CD4-positive, CD25-positive, alpha-beta regulatory T cell (primary cell): ENCODE data around the gene RPH3AL. TPM values are rescaled to one million over a fixed set of nuclear protein-coding genes. Genes with fewer than 3 reads are reported as not detected.

ENCODE experiments used
- ATAC-seq, 2 donors: fragments of 150-1000 bp; cut with Tn5 transposase; one replicate each; pipeline ENCODE4 v1.10.0; 2021; ENCODE audit warnings: low read depth in 2 of 2, moderate number of reproducible peaks in 2 of 2, moderate library complexity in 1 of 2
- DNase-seq, 3 donors: peaks; one replicate each; pipeline versions ENCODE4 v3.0.0 to v3.0.0-alpha.2; 2012 to 2022; ENCODE audit warnings: mixed read lengths in 1 of 3
- H3K27ac ChIP-seq: one replicate; pipeline ENCODE4 v1.7.0; 2013; ENCODE audit warnings: mild to moderate bottlenecking, low read length; ENCODE audit not compliant: insufficient read depth, poor library complexity, severe bottlenecking
- H3K27me3 ChIP-seq: one replicate; pipeline ENCODE4 v1.7.0; 2013; ENCODE audit warnings: low read length; ENCODE audit not compliant: control insufficient read depth, insufficient read depth
- H3K36me3 ChIP-seq: one replicate; pipeline ENCODE4 v1.7.0; 2013; ENCODE audit warnings: mild to moderate bottlenecking, low read length, moderate library complexity; ENCODE audit not compliant: control insufficient read depth, insufficient read depth
- H3K4me1 ChIP-seq: 2 replicates; pipeline ENCODE4 v1.7.0; 2013; ENCODE audit warnings: mild to moderate bottlenecking, low read length; ENCODE audit not compliant: insufficient read depth, control insufficient read depth, poor library complexity, severe bottlenecking
- H3K4me3 ChIP-seq: one replicate; pipeline ENCODE4 v1.7.0; 2013; ENCODE audit warnings: low read depth, mild to moderate bottlenecking, low read length, moderate library complexity
- H3K9me3 ChIP-seq, 2 experiments: 1 replicate in 1 of 2; 2 replicates in 1 of 2; pipeline ENCODE4 v1.7.0; 2013; ENCODE audit warnings: low read length in 2 of 2, mild to moderate bottlenecking in 1 of 2, moderate library complexity in 1 of 2; ENCODE audit not compliant: control insufficient read depth in 2 of 2
- H3K27ac Mint-ChIP-seq, 3 donors: one replicate each; pipeline ENCODE4 v1.8.0; 2020 to 2022; ENCODE audit warnings: mild to moderate bottlenecking in 3 of 3, mixed read lengths in 3 of 3, moderate library complexity in 2 of 3
- H3K27me3 Mint-ChIP-seq: one replicate; pipeline ENCODE4 v1.8.0; 2022; ENCODE audit warnings: mild to moderate bottlenecking, mixed read lengths
- H3K36me3 Mint-ChIP-seq: one replicate; pipeline ENCODE4 v1.8.0; 2020; ENCODE audit warnings: mixed read lengths
- H3K4me1 Mint-ChIP-seq, 4 donors: one replicate each; pipeline ENCODE4 v1.8.0; 2020 to 2022; ENCODE audit warnings: mixed read lengths in 4 of 4, mild to moderate bottlenecking in 1 of 4
- H3K4me3 Mint-ChIP-seq, 4 donors: one replicate each; pipeline ENCODE4 v1.8.0; 2020 to 2022; ENCODE audit warnings: mild to moderate bottlenecking in 4 of 4, mixed read lengths in 4 of 4, moderate library complexity in 3 of 4
- H3K9me3 Mint-ChIP-seq, 7 donors: one replicate each; pipeline ENCODE4 v1.8.0; 2020 to 2022; ENCODE audit warnings: mixed read lengths in 7 of 7, mild to moderate bottlenecking in 3 of 7, moderate library complexity in 2 of 7
- polyA plus RNA-seq, 4 donors: library from polyadenylated mRNA; unstranded; fragments of 300-500 nt; fragmentation: Illumina TruSeq; gene quantifications; one replicate each; pipeline ENCODE4 v1.2.3, GENCODE V29; 2021
- total RNA-seq: library from RNA; stranded (reverse); gene quantifications from one replicate; pipeline ENCODE4 v1.2.3, GENCODE V29; 2022

The RPH3AL gene
- total and polyA plus RNA-seq, 5 donors from 2014 or later, result 0.65 to 5.6 (median 3.0) TPM

DNA sequence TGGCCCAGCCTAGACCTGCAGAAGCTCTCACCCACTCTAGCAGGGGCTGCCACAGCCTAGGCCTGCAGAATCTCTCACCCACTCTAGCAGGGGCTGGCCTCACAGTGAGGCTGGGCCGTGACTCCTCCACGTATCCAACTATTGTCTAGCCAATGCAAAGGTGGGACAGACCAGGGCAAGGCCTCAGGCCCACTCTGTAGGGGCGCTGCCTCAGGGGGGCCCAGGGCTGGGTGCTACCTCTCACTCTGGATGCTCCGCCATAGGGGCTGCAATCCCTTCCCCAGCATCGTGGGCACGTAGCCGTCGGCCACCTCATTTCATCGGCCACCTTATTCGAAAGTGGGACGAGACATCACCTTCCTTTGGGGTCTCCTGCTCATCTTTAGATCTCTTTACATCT is 51.7 kb downstream of the RPH3AL start:
- Mint-ChIP-seq H3K36me3 (no peaks in the 10 kb centered on the region), H3K27ac (no peak overlapping the region), H3K4me3 (no peak overlapping the region), H3K9me3 (no peaks in the 10 kb centered on the region), H3K4me1 (no peaks in the 10 kb centered on the region), H3K27me3 (peaks cover 7% of the 10 kb centered on the region)
- Histone ChIP-seq H3K4me3 (no peak overlapping the region), H3K36me3 (no peaks in the 10 kb centered on the region), H3K27me3 (no peaks in the 10 kb centered on the region), H3K27ac (no peak overlapping the region), H3K4me1 (no peaks in the 10 kb centered on the region), H3K9me3 (no peaks in the 10 kb centered on the region)
- ATAC-seq, result no peak
- DNase-seq, result no peak

- H3K9me3 ChIP-seq, result no peaks in the 10 kb centered on the region
- H3K4me1 ChIP-seq, result no peaks in the 10 kb centered on the region
- no peak overlapping the region for H3K27ac ChIP-seq
- DNase-seq (no peak), ATAC-seq (no peak)
- Mint-ChIP-seq H3K4me3 (no peak overlapping the region), H3K27ac (no peak overlapping the region), H3K27me3 (peaks cover 7% of the 10 kb centered on the region), H3K36me3 (no peaks in the 10 kb centered on the region), H3K9me3 (no peaks in the 10 kb centered on the region), H3K4me1 (no peaks in the 10 kb centered on the region)
- no peaks in the 10 kb centered on the region for H3K27me3 ChIP-seq
- H3K4me3 ChIP-seq, result no peak overlapping the region
- H3K36me3 ChIP-seq, result no peaks in the 10 kb centered on the region
These were observed 53.1 kb downstream of the RPH3AL start for GRCh38 chr17:299546-299945.

- no peak overlapping the region for H3K27ac Mint-ChIP-seq
- no peaks in the 10 kb centered on the region for H3K9me3 Mint-ChIP-seq
These were observed 53.7 kb downstream of the RPH3AL start for GRCh38 chr17:298791-299450.

GRCh38 chr17:297758-298157 is 54.8 kb downstream of the RPH3AL start:
- H3K36me3 ChIP-seq, result no peaks in the 10 kb centered on the region
- no peak overlapping the region for H3K27ac Mint-ChIP-seq
- no peak overlapping the region for H3K27ac ChIP-seq
- H3K4me1 Mint-ChIP-seq, result peaks cover 0 to 5% (median under 1%) of the 10 kb centered on the region in 4 donors
- DNase-seq (no peak), ATAC-seq (no peak)
- no peak overlapping the region for H3K4me3 Mint-ChIP-seq
- peaks cover 3% of the 10 kb centered on the region for H3K36me3 Mint-ChIP-seq
- no peak overlapping the region for H3K4me3 ChIP-seq
- no peaks in the 10 kb centered on the region for H3K27me3 ChIP-seq
- H3K9me3 Mint-ChIP-seq, result no peaks in the 10 kb centered on the region
- no peaks in the 10 kb centered on the region for H3K4me1 ChIP-seq
- peaks cover 1% of the 10 kb centered on the region for H3K27me3 Mint-ChIP-seq
- no peaks in the 10 kb centered on the region for H3K9me3 ChIP-seq

More at GRCh38 chr17:298791-299450, 53.7 kb downstream of the RPH3AL start:
- no peak overlapping the region for H3K4me3 ChIP-seq
- H3K4me3 Mint-ChIP-seq, result no peak overlapping the region
- no peaks in the 10 kb centered on the region for H3K36me3 Mint-ChIP-seq
- H3K27me3 Mint-ChIP-seq, result peaks cover 7% of the 10 kb centered on the region
- no peaks in the 10 kb centered on the region for H3K4me1 Mint-ChIP-seq
- H3K9me3 ChIP-seq, result no peaks in the 10 kb centered on the region
- no peaks in the 10 kb centered on the region for H3K4me1 ChIP-seq
- ATAC-seq (no peak), DNase-seq (no peak)
- H3K27me3 ChIP-seq, result no peaks in the 10 kb centered on the region
- no peak overlapping the region for H3K27ac ChIP-seq
- H3K36me3 ChIP-seq, result no peaks in the 10 kb centered on the region

DNA sequence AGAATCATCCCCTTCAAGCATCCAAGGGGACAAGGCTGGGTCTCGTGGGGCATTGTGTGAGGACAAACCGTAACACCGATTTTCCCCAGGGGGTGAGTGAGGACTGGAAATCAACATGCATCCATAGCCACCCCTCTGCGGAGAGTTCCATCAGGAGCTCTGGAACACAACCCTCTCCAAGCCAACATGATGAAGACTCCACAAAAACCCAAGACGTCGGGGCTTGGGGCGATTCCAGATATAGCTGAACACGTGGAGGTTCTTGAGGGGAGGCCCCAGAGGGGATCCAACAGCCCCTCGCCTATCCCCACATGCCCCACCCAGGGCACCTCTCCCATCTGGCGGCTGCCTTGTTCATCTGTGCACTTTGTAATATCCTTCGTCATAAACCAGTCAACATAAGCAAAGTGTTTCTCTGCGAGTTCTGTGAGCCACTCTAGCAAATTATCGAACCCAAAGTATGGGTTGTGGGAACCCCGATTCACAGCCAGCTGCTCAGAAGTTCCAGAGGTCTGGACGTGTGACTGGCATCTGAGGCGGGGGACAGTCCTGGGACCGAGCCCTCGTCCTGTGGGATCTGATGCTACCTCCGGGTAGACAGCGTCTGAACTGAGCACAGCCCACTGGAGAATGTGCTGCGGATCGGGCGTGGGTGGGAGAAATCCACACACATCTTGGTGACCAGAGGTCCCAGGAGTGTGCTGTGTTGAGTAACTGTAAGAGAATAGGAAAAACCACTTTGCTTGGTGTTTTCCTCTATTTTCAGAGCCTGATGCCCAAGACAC is 55.5 kb downstream of the RPH3AL start:
- Histone ChIP-seq H3K36me3 (no peaks in the 10 kb centered on the region), H3K4me1 (no peaks in the 10 kb centered on the region), H3K9me3 (no peaks in the 10 kb centered on the region), H3K4me3 (no peak overlapping the region), H3K27me3 (no peaks in the 10 kb centered on the region), H3K27ac (no peak overlapping the region)
- H3K4me3 Mint-ChIP-seq, result no peak overlapping the region
- ATAC-seq, result no peak
- H3K27me3 Mint-ChIP-seq, result no peaks in the 10 kb centered on the region
- H3K9me3 Mint-ChIP-seq, result no peaks in the 10 kb centered on the region
- peaks cover 0 to 5% (median under 1%) of the 10 kb centered on the region in 4 donors for H3K4me1 Mint-ChIP-seq
- H3K27ac Mint-ChIP-seq, result no peak overlapping the region
- peaks cover 3% of the 10 kb centered on the region for H3K36me3 Mint-ChIP-seq
- no peak for DNase-seq

GRCh38 chr17:296379-296778 is 56.2 kb downstream of the RPH3AL start:
- H3K27ac ChIP-seq, result no peak overlapping the region
- Mint-ChIP-seq H3K9me3 (no peaks in the 10 kb centered on the region), H3K4me3 (no peak overlapping the region), H3K27ac (no peak overlapping the region), H3K27me3 (no peaks in the 10 kb centered on the region), H3K36me3 (peaks cover 3% of the 10 kb centered on the region), H3K4me1 (peaks cover 0 to 5% (median under 1%) of the 10 kb centered on the region in 4 donors)
- H3K4me3 ChIP-seq, result no peak overlapping the region
- H3K9me3 ChIP-seq, result no peaks in the 10 kb centered on the region
- H3K27me3 ChIP-seq, result no peaks in the 10 kb centered on the region
- no peaks in the 10 kb centered on the region for H3K36me3 ChIP-seq
- no peaks in the 10 kb centered on the region for H3K4me1 ChIP-seq
- ATAC-seq (no peak), DNase-seq (no peak)

DNA sequence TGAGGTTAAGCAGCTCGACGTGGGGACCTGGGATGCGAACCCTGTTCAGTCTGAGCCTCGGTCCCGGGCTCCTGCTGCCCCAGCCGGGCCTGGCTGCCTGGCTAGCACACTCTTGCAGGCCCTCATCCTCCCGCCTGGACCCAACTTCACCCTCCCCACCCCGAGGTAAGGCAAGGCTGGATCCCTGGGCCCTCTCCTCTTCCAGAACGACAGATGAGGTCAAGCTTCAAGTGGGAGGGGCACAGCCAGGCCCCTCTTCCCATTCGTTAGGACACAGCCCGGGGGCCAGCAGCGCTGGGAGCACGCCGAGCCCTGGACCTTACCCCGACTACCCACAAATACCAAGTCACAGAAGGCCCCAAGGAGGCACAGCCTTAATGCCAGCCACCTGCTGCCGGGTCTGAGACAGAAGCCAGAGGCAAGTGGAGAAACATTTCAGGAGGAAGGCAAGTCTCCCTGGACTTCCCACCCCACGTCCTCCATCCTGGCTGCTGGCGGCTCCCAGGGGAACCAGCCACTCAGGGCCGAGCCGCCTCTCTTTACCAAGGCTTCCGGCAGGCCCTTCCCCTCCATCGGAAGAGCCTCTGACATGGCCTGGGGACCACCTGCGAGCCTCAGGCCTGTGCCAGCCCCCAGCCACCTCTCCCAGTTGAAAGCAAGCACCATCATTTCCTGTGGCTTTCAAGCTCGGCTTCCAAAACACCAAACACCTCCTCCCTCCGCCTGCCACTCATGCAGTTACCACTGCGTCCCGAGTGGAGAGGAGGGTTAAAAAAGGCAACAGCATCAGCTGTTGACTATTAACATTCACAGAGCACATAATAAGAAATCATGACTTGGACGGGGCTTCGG is 59.9 kb downstream of the RPH3AL start:
- Histone ChIP-seq H3K27ac (no peak overlapping the region), H3K36me3 (no peaks in the 10 kb centered on the region), H3K4me3 (no peak overlapping the region), H3K9me3 (no peaks in the 10 kb centered on the region), H3K4me1 (no peaks in the 10 kb centered on the region), H3K27me3 (no peaks in the 10 kb centered on the region)
- Mint-ChIP-seq H3K4me1 (peaks cover 0 to 5% (median under 1%) of the 10 kb centered on the region in 4 donors), H3K36me3 (peaks cover 3% of the 10 kb centered on the region), H3K27ac (peak overlapping the region in 1 of 3 donors; percentile 16), H3K9me3 (no peaks in the 10 kb centered on the region), H3K4me3 (no peak overlapping the region), H3K27me3 (no peaks in the 10 kb centered on the region)
- no peak for DNase-seq
- ATAC-seq, result no peak
